GM23338 (cell line): Measurements from ENCODE around the gene DPYSL5. TPM values are rescaled to one million over a fixed set of nuclear protein-coding genes. Genes with fewer than 3 reads are reported as not detected.

Experiments used
- ATAC-seq: fragments of 200-7000 bp; cut with Tn5 transposase; 3 replicates; pipeline ENCODE4 v1.9.1; 2020
- DNase-seq: peaks from one replicate; pipeline ENCODE4 v3.0.0-alpha.2; 2015; ENCODE audit warnings: low spot score
- H2AFZ ChIP-seq: fragments of 200-600 bp; sonication (generic); 2 replicates; pipeline ENCODE4 v1.8.0; 2016; ENCODE audit warnings: antibody characterized with exemption, mild to moderate bottlenecking, moderate library complexity
- H3F3A ChIP-seq: fragments of 200-600 bp; sonication (generic); replicated peaks from 2 replicates; pipeline ENCODE4 v1.8.0; 2017; ENCODE audit warnings: antibody characterized with exemption, mixed run types, low read depth
- H3K27ac ChIP-seq: fragments of 200-600 bp; sonication (generic); 2 replicates; pipeline ENCODE4 v1.6.1; 2016; ENCODE audit warnings: low read depth
- H3K27me3 ChIP-seq: fragments of 200-600 bp; sonication (generic); 2 replicates; pipeline ENCODE4 v1.8.0; 2016; ENCODE audit warnings: mild to moderate bottlenecking, mixed run types, moderate library complexity; ENCODE audit not compliant: insufficient read depth
- H3K36me3 ChIP-seq: fragments of 200-600 bp; sonication (generic); 2 replicates; pipeline ENCODE4 v1.8.0; 2016; ENCODE audit warnings: mild to moderate bottlenecking; ENCODE audit not compliant: insufficient read depth
- H3K4me1 ChIP-seq: fragments of 200-600 bp; sonication (generic); 2 replicates; pipeline ENCODE4 v1.8.0; 2016; ENCODE audit warnings: mild to moderate bottlenecking, moderate library complexity; ENCODE audit not compliant: insufficient read depth
- H3K4me2 ChIP-seq: fragments of 200-600 bp; sonication (generic); 2 replicates; pipeline ENCODE4 v1.7.1; 2017; ENCODE audit warnings: mixed run types
- H3K4me3 ChIP-seq: fragments of 200-600 bp; sonication (generic); 2 replicates; pipeline ENCODE4 v1.6.1; 2016; ENCODE audit warnings: mixed run types
- H3K79me2 ChIP-seq: fragments of 200-600 bp; sonication (generic); replicated peaks from 2 replicates; pipeline ENCODE4 v1.8.0; 2017; ENCODE audit warnings: mild to moderate bottlenecking; ENCODE audit not compliant: insufficient read depth
- H3K9me2 ChIP-seq: fragments of 200-600 bp; sonication (generic); 2 replicates; pipeline ENCODE4 v1.8.0; 2017; ENCODE audit not compliant: insufficient read depth
- H4K20me1 ChIP-seq: fragments of 200-600 bp; sonication (generic); replicated peaks from 2 replicates; pipeline ENCODE4 v1.8.0; 2017; ENCODE audit warnings: mild to moderate bottlenecking; ENCODE audit not compliant: insufficient read depth
- H3K27ac Mint-ChIP-seq: 2 replicates; pipeline ENCODE4 v1.8.0; 2020; ENCODE audit warnings: inconsistent platforms, mild to moderate bottlenecking, moderate library complexity, mixed read lengths
- H3K27me3 Mint-ChIP-seq: 3 replicates; pipeline ENCODE4 v1.8.0; 2022; ENCODE audit warnings: low read depth, mild to moderate bottlenecking, moderate library complexity, mixed read lengths, inconsistent platforms; ENCODE audit not compliant: insufficient read depth, poor library complexity
- H3K36me3 Mint-ChIP-seq: 3 replicates; pipeline ENCODE4 v1.8.0; 2021; ENCODE audit warnings: low read depth, mild to moderate bottlenecking, inconsistent platforms, moderate library complexity, mixed read lengths
- H3K4me1 Mint-ChIP-seq: 3 replicates; pipeline ENCODE4 v1.8.0; 2020; ENCODE audit warnings: mild to moderate bottlenecking, inconsistent platforms, mixed read lengths
- H3K4me3 Mint-ChIP-seq: 3 replicates; pipeline ENCODE4 v1.8.0; 2021; ENCODE audit warnings: moderate library complexity, mild to moderate bottlenecking, inconsistent platforms, mixed read lengths
- H3K9me3 Mint-ChIP-seq: 3 replicates; pipeline ENCODE4 v1.8.0; 2020; ENCODE audit warnings: moderate library complexity, mild to moderate bottlenecking, inconsistent platforms, mixed read lengths
- CREB1 ChIP-seq: fragments of 250-450 bp; sonication (Bioruptor Pico); IDR thresholded peaks from 2 replicates; pipeline ENCODE4 v1.5.0; 2020; ENCODE audit warnings: low read depth, mild to moderate bottlenecking, moderate library complexity
- EZH2 ChIP-seq: fragments of 200-600 bp; sonication (generic); IDR thresholded peaks from one replicate; pipeline ENCODE4 v1.8.0; 2017; ENCODE audit warnings: antibody characterized with exemption, mild to moderate bottlenecking, low read depth; ENCODE audit not compliant: unreplicated experiment
- EZH2phosphoT487 ChIP-seq: fragments of 200-600 bp; sonication (generic); IDR thresholded peaks from one replicate; pipeline ENCODE4 v1.8.1; 2018; ENCODE audit warnings: antibody characterized with exemption; ENCODE audit not compliant: unreplicated experiment
- NANOG ChIP-seq: IDR thresholded peaks from 2 replicates; pipeline ENCODE4 v1.6.1; 2016; ENCODE audit warnings: antibody characterized with exemption, borderline replicate concordance
- POLR2AphosphoS5 ChIP-seq: IDR thresholded peaks from 2 replicates; pipeline ENCODE4 v1.6.1; 2016; ENCODE audit warnings: antibody characterized with exemption, low read depth
- STAT1 ChIP-seq: IDR thresholded peaks from one replicate; pipeline ENCODE4 v1.6.1; 2016; ENCODE audit warnings: antibody characterized with exemption; ENCODE audit not compliant: unreplicated experiment
- ZNF331 ChIP-seq: fragments of 250-450 bp; sonication (Bioruptor Pico); IDR thresholded peaks from 2 replicates; pipeline ENCODE4 v1.5.0; 2020; ENCODE audit warnings: low read depth, mild to moderate bottlenecking, moderate library complexity
- polyA plus RNA-seq: library from polyadenylated mRNA; unstranded; fragments of >200 nt; fragmentation: Nextera tagmentation; extraction: Ambion mirVana; gene quantifications from 2 replicates; pipeline ENCODE4 v1.2.1, GENCODE V29; 2016
- total RNA-seq: library from RNA; depleted of rRNA; stranded (reverse); fragments of >200 nt; shearing (Covaris generic); gene quantifications from 2 replicates; pipeline ENCODE4 v1.2.3, GENCODE V29; 2014
- TF ChIP-seq, protein P1 (sequence below): IDR thresholded peaks from one replicate; pipeline ENCODE4 v1.6.1; 2018; ENCODE audit warnings: antibody characterized with exemption; ENCODE audit not compliant: unreplicated experiment
- TF ChIP-seq, protein P2 (sequence below): IDR thresholded peaks from 2 replicates; pipeline ENCODE4 v1.6.1; 2016; ENCODE audit warnings: antibody characterized with exemption
- TF ChIP-seq, protein P3 (sequence below), 2 experiments: fragments of 200-600 bp in 1 of 2; sonication (generic) in 1 of 2; conservative IDR thresholded peaks; 2 replicates each; pipeline versions ENCODE4 v1.5.1 to v1.6.1; 2016 to 2017; ENCODE audit warnings: antibody characterized with exemption in 2 of 2, low read depth in 2 of 2, mild to moderate bottlenecking in 2 of 2, moderate library complexity in 1 of 2

Gene DPYSL5
- total and polyA plus RNA-seq, 2 experiments from 2014 or later = 3.1 to 8.1 TPM

DNA sequence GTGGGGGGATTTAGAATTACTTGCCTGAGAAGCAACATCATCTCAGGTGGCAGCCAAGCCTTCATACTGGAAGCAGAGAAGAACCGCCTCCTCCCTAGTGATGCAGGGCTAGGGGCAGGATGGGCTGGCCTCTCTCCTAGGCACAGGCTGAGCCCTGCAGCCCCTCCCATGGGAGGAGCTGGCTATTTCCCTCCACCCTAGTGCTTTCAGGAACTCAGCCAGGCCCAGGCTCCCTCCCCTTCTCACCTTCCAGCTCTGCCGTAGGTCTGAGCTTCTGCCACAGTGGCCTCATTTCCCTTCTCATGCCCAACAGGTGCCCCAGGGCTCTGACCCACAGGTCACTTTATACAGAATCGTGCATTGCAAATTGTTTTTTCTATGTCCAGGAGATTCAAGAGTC, 31.0 kb upstream of the DPYSL5 start (continued):
- no peak for TF ChIP-seq POLR2AphosphoS5
- TF ChIP-seq, protein P1, sequence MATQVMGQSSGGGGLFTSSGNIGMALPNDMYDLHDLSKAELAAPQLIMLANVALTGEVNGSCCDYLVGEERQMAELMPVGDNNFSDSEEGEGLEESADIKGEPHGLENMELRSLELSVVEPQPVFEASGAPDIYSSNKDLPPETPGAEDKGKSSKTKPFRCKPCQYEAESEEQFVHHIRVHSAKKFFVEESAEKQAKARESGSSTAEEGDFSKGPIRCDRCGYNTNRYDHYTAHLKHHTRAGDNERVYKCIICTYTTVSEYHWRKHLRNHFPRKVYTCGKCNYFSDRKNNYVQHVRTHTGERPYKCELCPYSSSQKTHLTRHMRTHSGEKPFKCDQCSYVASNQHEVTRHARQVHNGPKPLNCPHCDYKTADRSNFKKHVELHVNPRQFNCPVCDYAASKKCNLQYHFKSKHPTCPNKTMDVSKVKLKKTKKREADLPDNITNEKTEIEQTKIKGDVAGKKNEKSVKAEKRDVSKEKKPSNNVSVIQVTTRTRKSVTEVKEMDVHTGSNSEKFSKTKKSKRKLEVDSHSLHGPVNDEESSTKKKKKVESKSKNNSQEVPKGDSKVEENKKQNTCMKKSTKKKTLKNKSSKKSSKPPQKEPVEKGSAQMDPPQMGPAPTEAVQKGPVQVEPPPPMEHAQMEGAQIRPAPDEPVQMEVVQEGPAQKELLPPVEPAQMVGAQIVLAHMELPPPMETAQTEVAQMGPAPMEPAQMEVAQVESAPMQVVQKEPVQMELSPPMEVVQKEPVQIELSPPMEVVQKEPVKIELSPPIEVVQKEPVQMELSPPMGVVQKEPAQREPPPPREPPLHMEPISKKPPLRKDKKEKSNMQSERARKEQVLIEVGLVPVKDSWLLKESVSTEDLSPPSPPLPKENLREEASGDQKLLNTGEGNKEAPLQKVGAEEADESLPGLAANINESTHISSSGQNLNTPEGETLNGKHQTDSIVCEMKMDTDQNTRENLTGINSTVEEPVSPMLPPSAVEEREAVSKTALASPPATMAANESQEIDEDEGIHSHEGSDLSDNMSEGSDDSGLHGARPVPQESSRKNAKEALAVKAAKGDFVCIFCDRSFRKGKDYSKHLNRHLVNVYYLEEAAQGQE = no peak
- no peak for TF ChIP-seq CREB1 (CRISPR knock-in tag)
- TF ChIP-seq, protein P2, sequence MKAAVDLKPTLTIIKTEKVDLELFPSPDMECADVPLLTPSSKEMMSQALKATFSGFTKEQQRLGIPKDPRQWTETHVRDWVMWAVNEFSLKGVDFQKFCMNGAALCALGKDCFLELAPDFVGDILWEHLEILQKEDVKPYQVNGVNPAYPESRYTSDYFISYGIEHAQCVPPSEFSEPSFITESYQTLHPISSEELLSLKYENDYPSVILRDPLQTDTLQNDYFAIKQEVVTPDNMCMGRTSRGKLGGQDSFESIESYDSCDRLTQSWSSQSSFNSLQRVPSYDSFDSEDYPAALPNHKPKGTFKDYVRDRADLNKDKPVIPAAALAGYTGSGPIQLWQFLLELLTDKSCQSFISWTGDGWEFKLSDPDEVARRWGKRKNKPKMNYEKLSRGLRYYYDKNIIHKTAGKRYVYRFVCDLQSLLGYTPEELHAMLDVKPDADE = no peak
- TF ChIP-seq ZNF331 (CRISPR knock-in tag) = no peak
- no peak for TF ChIP-seq STAT1
- no peak for TF ChIP-seq EZH2phosphoT487
- TF ChIP-seq, protein P3, sequence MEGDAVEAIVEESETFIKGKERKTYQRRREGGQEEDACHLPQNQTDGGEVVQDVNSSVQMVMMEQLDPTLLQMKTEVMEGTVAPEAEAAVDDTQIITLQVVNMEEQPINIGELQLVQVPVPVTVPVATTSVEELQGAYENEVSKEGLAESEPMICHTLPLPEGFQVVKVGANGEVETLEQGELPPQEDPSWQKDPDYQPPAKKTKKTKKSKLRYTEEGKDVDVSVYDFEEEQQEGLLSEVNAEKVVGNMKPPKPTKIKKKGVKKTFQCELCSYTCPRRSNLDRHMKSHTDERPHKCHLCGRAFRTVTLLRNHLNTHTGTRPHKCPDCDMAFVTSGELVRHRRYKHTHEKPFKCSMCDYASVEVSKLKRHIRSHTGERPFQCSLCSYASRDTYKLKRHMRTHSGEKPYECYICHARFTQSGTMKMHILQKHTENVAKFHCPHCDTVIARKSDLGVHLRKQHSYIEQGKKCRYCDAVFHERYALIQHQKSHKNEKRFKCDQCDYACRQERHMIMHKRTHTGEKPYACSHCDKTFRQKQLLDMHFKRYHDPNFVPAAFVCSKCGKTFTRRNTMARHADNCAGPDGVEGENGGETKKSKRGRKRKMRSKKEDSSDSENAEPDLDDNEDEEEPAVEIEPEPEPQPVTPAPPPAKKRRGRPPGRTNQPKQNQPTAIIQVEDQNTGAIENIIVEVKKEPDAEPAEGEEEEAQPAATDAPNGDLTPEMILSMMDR (conservative IDR thresholded peaks at IDR 0.05; ENCODE audit: low read depth in 2 of 2) = no peak
- TF ChIP-seq NANOG = no peak

DNA sequence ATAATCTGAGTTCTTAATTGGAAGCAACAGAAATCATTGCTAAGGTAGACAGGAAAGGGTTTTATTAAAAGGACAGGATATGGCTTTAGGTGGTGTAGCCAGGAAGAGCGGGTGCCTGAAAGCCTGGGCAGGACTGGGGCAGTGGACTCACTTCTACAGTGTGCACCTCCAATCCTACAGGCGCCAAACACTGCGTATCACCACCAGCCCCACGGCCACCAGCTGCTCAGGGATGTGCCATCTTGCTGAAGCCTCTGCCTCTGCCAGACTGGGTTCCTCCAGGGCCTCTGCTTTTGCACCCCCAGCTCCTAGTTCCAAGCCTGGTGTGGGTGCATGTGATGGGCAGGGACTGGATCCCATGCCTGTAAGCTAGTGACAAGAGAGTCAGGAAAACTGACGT, 29.7 kb upstream of the DPYSL5 start:
- Mint-ChIP-seq H3K4me1 (peaks cover 6% of the 10 kb centered on the region; the same call in 2 of the 3 replicates), H3K9me3 (no peaks in the 10 kb centered on the region; the same call in 2 of the 3 replicates), H3K36me3 (no peaks in the 10 kb centered on the region), H3K27ac (no peak overlapping the region), H3K27me3 (peaks cover 3% of the 10 kb centered on the region), H3K4me3 (no peak overlapping the region)
- H2AFZ ChIP-seq = no peak overlapping the region
- no peak overlapping the region for H3K27ac ChIP-seq
- H3K36me3 ChIP-seq = no peaks in the 10 kb centered on the region
- H3K9me2 ChIP-seq = no peaks in the 10 kb centered on the region
- no peaks in the 10 kb centered on the region for H3K4me1 ChIP-seq
- H3K27me3 ChIP-seq = no peaks in the 10 kb centered on the region
- H3K79me2 ChIP-seq = no peaks in the 10 kb centered on the region
- H3K4me2 ChIP-seq = no peak overlapping the region
- H3K4me3 ChIP-seq = no peak overlapping the region
- DNase-seq = no peak
- H4K20me1 ChIP-seq = no peaks in the 10 kb centered on the region
- no peak for ATAC-seq
- H3F3A ChIP-seq = no peaks in the 10 kb centered on the region
- TF ChIP-seq ZNF331 (CRISPR knock-in tag) (no peak), EZH2 (no peak), POLR2AphosphoS5 (no peak), NANOG (no peak), STAT1 (no peak)
- TF ChIP-seq, protein P3 (conservative IDR thresholded peaks at IDR 0.05; ENCODE audit: low read depth in 2 of 2) = no peak
- TF ChIP-seq, protein P2 = no peak
